Embryonic facial prominence (tissue), 1 donor: Measurements from ENCODE around the gene GIGYF2.
"Not testable (repeated sequence)": the region's sequence is repeated elsewhere in the genome, so short reads cannot be mapped to it uniquely, and the experiment has no call there.

Experiments used
- DNase-seq: peaks from one replicate; pipeline ENCODE4 v3.0.0-alpha.2; 2016; ENCODE audit errors: extremely low spot score

The GIGYF2 gene

GRCh38 chr2:232894251-232894650, 197.1 kb downstream of the GIGYF2 start:
- no peak for DNase-seq

- no peak for DNase-seq
Measured at GRCh38 chr2:232894746-232895145, 197.6 kb downstream of the GIGYF2 start.

- DNase-seq: no peak
Measured at GRCh38 chr2:232896111-232896510, 199.0 kb downstream of the GIGYF2 start.

GRCh38 chr2:232896720-232897597, 199.8 kb downstream of the GIGYF2 start:
- no peak for DNase-seq

- DNase-seq: no peak
Measured at GRCh38 chr2:232897598-232898408, 200.7 kb downstream of the GIGYF2 start.

- DNase-seq: no peak
Measured at GRCh38 chr2:232898592-232899543, 201.7 kb downstream of the GIGYF2 start.

GRCh38 chr2:232900811-232901735, 203.9 kb downstream of the GIGYF2 start:
- no peak for DNase-seq

GRCh38 chr2:232901736-232902578, 204.8 kb downstream of the GIGYF2 start:
- DNase-seq: no peak

- no peak for DNase-seq
Measured at GRCh38 chr2:232903989-232904388, 206.9 kb downstream of the GIGYF2 start.

- not testable (repeated sequence) for DNase-seq
Measured at GRCh38 chr2:232906867-232907717, 210.0 kb downstream of the GIGYF2 start.

GRCh38 chr2:232907718-232908085, 210.6 kb downstream of the GIGYF2 start:
- DNase-seq: not testable (repeated sequence)

- DNase-seq: no peak
Measured at GRCh38 chr2:232908695-232909094, 211.6 kb downstream of the GIGYF2 start.
